GM18517 (cell line): Measurements from ENCODE around the gene COL5A1.

ENCODE experiments used
- ATAC-seq: cut with Tn5 transposase; IDR thresholded peaks from one replicate; pipeline ENCODE4 v1.9.1; 2021; ENCODE audit warnings: mild to moderate bottlenecking, moderate library complexity; ENCODE audit not compliant: unreplicated experiment

Gene COL5A1

GRCh38 chr9:134735441-134736175, 94.0 kb downstream of the COL5A1 start:
- no peak for ATAC-seq

- ATAC-seq = no peak
Measured at GRCh38 chr9:134736791-134737497, 95.3 kb downstream of the COL5A1 start.

- ATAC-seq = no peak
Measured at GRCh38 chr9:134737842-134738580, 96.4 kb downstream of the COL5A1 start.

GRCh38 chr9:134738869-134739659, 97.5 kb downstream of the COL5A1 start:
- no peak for ATAC-seq

- no peak for ATAC-seq
Measured at GRCh38 chr9:134739660-134739968, 98.0 kb downstream of the COL5A1 start.

GRCh38 chr9:134740071-134740470, 98.5 kb downstream of the COL5A1 start:
- ATAC-seq = no peak

- ATAC-seq = no peak
Measured at GRCh38 chr9:134741846-134742245, 100.2 kb downstream of the COL5A1 start.

- ATAC-seq = no peak
Measured at GRCh38 chr9:134742822-134743535, 101.4 kb downstream of the COL5A1 start.

- no peak for ATAC-seq
Measured at GRCh38 chr9:134743853-134744252, 102.2 kb downstream of the COL5A1 start.

GRCh38 chr9:134744385-134745295, 103.0 kb downstream of the COL5A1 start:
- no peak for ATAC-seq

- no peak for ATAC-seq
Measured at GRCh38 chr9:134747951-134748489, 106.4 kb downstream of the COL5A1 start.

GRCh38 chr9:134748591-134748990, 107.0 kb downstream of the COL5A1 start:
- no peak for ATAC-seq

- no peak for ATAC-seq
Measured at GRCh38 chr9:134750450-134751155, 109.0 kb downstream of the COL5A1 start.

GRCh38 chr9:134751622-134752021, 110.0 kb downstream of the COL5A1 start:
- no peak for ATAC-seq

- no peak for ATAC-seq
Measured at GRCh38 chr9:134752471-134753168, 111.0 kb downstream of the COL5A1 start.

- ATAC-seq = no peak
Measured at GRCh38 chr9:134753191-134753590, 111.6 kb downstream of the COL5A1 start.

- ATAC-seq = no peak
Measured at GRCh38 chr9:134755221-134755907, 113.8 kb downstream of the COL5A1 start.
